ENCODE data around the gene DVL1.

DVL1 gene

DNA sequence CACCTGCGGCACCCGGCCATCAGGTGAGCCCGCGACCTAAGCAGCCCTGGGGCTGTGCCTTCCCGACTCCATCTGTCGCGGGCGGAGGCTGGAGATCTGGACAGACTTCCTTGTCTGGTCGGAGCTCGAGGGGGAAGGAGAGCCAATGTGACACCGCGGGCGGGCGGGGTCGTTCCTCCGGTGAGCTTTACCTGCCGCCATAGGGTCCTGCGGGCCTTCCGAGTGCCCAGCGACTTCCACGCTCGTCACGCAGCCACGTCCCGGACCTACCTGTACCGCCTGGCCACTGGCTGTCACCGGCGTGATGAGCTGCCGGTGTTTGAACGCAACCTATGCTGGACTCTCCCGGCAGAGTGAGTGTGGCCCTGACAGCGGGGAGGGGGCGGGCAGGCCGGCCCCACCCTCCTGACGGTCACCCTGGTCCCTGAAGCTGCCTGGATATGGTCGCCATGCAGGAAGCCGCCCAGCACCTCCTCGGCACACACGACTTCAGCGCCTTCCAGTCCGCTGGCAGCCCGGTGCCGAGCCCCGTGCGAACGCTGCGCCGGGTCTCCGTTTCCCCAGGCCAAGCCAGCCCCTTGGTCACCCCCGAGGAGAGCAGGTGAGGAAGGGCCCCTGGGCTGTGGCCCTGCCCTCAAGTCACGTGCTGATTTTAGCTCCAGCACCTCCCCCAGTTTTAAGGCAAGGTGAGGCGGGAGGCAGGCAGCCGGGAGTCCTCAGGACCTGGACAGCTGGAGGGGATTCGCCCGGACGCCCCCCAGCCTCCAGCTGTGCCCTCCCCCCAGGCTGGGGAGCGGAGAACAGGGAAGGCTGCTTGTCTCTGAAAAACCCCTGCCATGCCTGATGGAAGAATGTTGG is 39.7 kb downstream of the DVL1 start:
- H3K27ac ChIP-seq (ENCODE audit: low read depth, low read length): peak overlapping the region; percentile 73; the same call in 1 of the 2 replicates
- H3K79me2 ChIP-seq (ENCODE audit: control insufficient read depth, insufficient read depth, low read length, unreplicated experiment): peaks cover 31% of the 10 kb centered on the region
- peaks cover 10% of the 10 kb centered on the region; the same call in 1 of the 2 replicates for H3K36me3 ChIP-seq (ENCODE audit: insufficient read depth, low read length)
- no peak overlapping the region for H2AFZ ChIP-seq (ENCODE audit: low read length, unreplicated experiment)
- H3K4me1 ChIP-seq (ENCODE audit: control insufficient read depth, insufficient read depth, low read length, unreplicated experiment): peaks cover 36% of the 10 kb centered on the region
- no peaks in the 10 kb centered on the region for H3K27me3 ChIP-seq (ENCODE audit: insufficient read depth, low read length)
- peak overlapping the region; percentile 92 for H3K4me3 ChIP-seq (ENCODE audit: low read depth, low read length)

- H3K79me2 ChIP-seq (ENCODE audit: control insufficient read depth, insufficient read depth, low read length, unreplicated experiment): peaks cover 33% of the 10 kb centered on the region
These were observed 40.4 kb downstream of the DVL1 start for GRCh38 chr1:1308756-1309250.

DNA sequence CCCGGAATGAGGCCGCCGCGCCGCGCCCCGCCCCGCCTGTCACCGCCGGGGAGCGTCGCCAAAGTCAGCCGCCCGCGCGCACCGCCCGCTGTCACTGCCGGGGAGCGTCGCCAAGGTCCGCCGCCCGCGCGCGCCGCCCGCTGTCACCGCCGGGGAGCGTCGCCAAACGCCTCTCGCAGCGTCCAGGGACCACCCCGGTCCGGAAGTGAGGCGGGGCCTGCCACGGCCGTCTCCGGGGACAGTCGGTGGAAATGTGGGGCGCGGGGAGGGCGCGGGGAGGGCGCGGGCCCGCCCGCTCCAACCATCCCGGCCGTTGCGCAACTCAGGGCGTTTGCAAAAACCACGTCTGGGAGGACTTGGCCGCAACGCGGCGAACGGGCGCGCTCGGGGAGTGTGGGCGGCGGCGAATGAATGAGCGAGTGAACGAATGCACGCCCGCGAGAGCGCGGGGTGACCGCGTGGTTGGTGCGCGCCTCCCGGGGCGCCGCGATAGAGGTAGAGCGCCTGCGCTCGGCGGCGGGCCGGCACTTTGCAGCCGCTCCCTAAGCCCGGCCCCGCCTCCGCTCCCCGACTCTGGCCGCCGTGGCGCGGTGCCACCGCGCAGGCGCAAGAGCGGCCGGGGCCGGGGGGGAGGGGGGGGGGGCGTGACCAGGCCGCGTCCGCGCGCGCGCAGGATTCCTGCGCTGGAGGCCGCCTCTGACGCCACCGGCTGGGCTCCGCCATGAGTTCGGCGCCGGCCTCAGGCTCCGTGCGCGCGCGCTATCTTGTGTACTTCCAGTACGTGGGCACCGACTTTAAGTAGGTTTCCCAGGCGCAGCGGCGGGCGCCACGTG is 41.1 kb downstream of the DVL1 start, which contains the start of the genes ACAP3 and PUSL1:
ACAP3 (minus strand) TSS at position 8 of the 833 bp plus-strand sequence. CDS start 115 bp downstream, outside the sequence.
PUSL1 (plus strand) TSS at position 675 of the 833 bp plus-strand sequence; CDS start at position 722, 47 bp downstream.
- Histone ChIP-seq H2AFZ (ENCODE audit: low read length, unreplicated experiment) (peak within 1 kb of the TSS; percentile 76), H3K36me3 (ENCODE audit: insufficient read depth, low read length) (peaks cover 5% of the 10 kb centered on the region; the same call in 1 of the 2 replicates), H3K4me1 (ENCODE audit: control insufficient read depth, insufficient read depth, low read length, unreplicated experiment) (peaks cover 37% of the 10 kb centered on the region), H3K27me3 (ENCODE audit: insufficient read depth, low read length) (no peaks in the 10 kb centered on the region), H3K4me3 (ENCODE audit: low read depth, low read length) (peak within 1 kb of the TSS; percentile 99), H3K79me2 (ENCODE audit: control insufficient read depth, insufficient read depth, low read length, unreplicated experiment) (peaks cover 38% of the 10 kb centered on the region), H3K27ac (ENCODE audit: low read depth, low read length) (peak within 1 kb of the TSS; percentile 83)

More at GRCh38 chr1:1308756-1309250, 40.4 kb downstream of the DVL1 start:
- H3K27me3 ChIP-seq (ENCODE audit: insufficient read depth, low read length): no peaks in the 10 kb centered on the region
- peak overlapping the region; percentile 92 for H3K4me3 ChIP-seq (ENCODE audit: low read depth, low read length)
- peaks cover 10% of the 10 kb centered on the region; the same call in 1 of the 2 replicates for H3K36me3 ChIP-seq (ENCODE audit: insufficient read depth, low read length)
- H3K4me1 ChIP-seq (ENCODE audit: control insufficient read depth, insufficient read depth, low read length, unreplicated experiment): peaks cover 37% of the 10 kb centered on the region
- H3K27ac ChIP-seq (ENCODE audit: low read depth, low read length): peak overlapping the region; percentile 73
- H2AFZ ChIP-seq (ENCODE audit: low read length, unreplicated experiment): no peak overlapping the region

DNA sequence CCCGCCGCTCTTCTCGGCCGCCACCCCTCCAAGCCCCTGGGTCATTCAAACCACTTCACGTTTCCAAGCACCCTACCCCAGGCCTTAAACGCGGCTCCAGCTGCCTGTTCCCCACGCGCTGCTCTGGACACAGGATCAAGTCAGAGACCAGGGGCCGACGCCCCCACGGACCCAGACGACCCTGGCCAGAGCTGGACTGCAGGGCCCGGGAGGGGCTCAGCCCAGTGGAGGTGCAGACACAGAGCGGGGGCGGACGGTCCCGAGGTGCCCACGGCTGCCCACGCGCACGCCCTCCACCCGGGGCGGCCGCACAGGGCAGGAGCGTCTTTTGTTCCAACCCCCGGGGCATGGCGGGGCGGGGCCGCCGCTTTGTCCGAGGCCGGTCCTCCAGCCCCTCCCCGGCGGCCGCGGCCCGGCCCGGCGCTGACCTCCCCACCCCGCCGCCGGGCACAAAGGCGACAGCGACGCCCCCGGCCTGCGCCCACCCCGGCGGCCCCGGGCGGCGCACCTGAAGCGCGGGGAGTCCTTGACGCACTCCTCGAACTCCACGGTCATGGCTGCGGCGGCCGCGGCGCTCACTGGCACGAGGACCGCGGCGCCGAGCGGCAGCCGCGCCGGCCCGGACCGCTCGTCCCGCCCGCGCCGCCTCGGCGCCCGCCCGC is 41.8 kb downstream of the DVL1 start:
- H3K27ac ChIP-seq (ENCODE audit: low read depth, low read length): peak overlapping the region; percentile 54; the same call in 1 of the 2 replicates
- H3K4me1 ChIP-seq (ENCODE audit: control insufficient read depth, insufficient read depth, low read length, unreplicated experiment): peaks cover 37% of the 10 kb centered on the region
- H3K27me3 ChIP-seq (ENCODE audit: insufficient read depth, low read length): no peaks in the 10 kb centered on the region
- H2AFZ ChIP-seq (ENCODE audit: low read length, unreplicated experiment): peak overlapping the region; percentile 69
- H3K79me2 ChIP-seq (ENCODE audit: control insufficient read depth, insufficient read depth, low read length, unreplicated experiment): peaks cover 40% of the 10 kb centered on the region
- H3K4me3 ChIP-seq (ENCODE audit: low read depth, low read length): peak overlapping the region; percentile 99
- H3K36me3 ChIP-seq (ENCODE audit: insufficient read depth, low read length): 0 out of 2 replicates have a peak, but pooled peaks cover 4% of the 10 kb centered on the region

DNA sequence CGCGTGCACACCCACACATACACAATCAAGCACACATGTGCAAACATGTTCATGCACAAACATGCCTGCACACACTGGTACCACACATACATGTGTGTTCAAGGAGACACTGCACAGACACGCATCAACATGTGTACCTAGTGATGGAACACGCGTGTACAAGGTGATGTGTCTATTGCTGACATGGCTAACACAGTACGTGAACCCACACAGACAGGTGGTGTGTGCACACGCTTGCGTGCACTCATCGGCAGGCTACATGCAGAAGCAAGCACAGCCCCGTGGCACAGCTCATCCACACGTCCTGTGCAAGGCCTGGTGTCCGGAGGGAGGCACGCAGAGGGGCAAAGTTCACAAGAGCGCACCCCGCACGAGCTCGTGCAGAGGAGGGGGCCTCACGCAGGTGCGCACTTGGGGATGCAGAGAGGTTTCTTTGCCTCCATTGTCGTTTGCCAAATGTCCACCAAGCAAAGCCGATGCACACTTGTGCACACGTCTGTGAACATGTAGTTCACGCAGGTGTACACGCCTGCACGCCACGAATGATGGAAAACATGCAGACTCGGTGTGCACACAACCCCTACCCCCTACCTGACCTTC is 42.5 kb downstream of the DVL1 start:
- Histone ChIP-seq H3K4me3 (ENCODE audit: low read depth, low read length) (peak overlapping the region; percentile 99), H3K36me3 (ENCODE audit: insufficient read depth, low read length) (0 out of 2 replicates have a peak, but pooled peaks cover 4% of the 10 kb centered on the region), H3K27ac (ENCODE audit: low read depth, low read length) (no peak overlapping the region), H3K79me2 (ENCODE audit: control insufficient read depth, insufficient read depth, low read length, unreplicated experiment) (peaks cover 40% of the 10 kb centered on the region), H3K4me1 (ENCODE audit: control insufficient read depth, insufficient read depth, low read length, unreplicated experiment) (peaks cover 37% of the 10 kb centered on the region), H3K27me3 (ENCODE audit: insufficient read depth, low read length) (no peaks in the 10 kb centered on the region), H2AFZ (ENCODE audit: low read length, unreplicated experiment) (peak overlapping the region; percentile 69)

- Histone ChIP-seq H3K4me1 (ENCODE audit: control insufficient read depth, insufficient read depth, low read length, unreplicated experiment) (peaks cover 37% of the 10 kb centered on the region), H3K27me3 (ENCODE audit: insufficient read depth, low read length) (no peaks in the 10 kb centered on the region), H3K36me3 (ENCODE audit: insufficient read depth, low read length) (no peaks in the 10 kb centered on the region), H2AFZ (ENCODE audit: low read length, unreplicated experiment) (no peak overlapping the region), H3K4me3 (ENCODE audit: low read depth, low read length) (peak overlapping the region; percentile 99), H3K27ac (ENCODE audit: low read depth, low read length) (peak overlapping the region; percentile 57), H3K79me2 (ENCODE audit: control insufficient read depth, insufficient read depth, low read length, unreplicated experiment) (peaks cover 40% of the 10 kb centered on the region)
These were observed 43.1 kb downstream of the DVL1 start for GRCh38 chr1:1306070-1306660.

GRCh38 chr1:1305300-1306069 is 43.7 kb downstream of the DVL1 start:
- no peaks in the 10 kb centered on the region for H3K36me3 ChIP-seq (ENCODE audit: insufficient read depth, low read length)
- no peaks in the 10 kb centered on the region for H3K27me3 ChIP-seq (ENCODE audit: insufficient read depth, low read length)
- H3K4me1 ChIP-seq (ENCODE audit: control insufficient read depth, insufficient read depth, low read length, unreplicated experiment): peaks cover 37% of the 10 kb centered on the region
- H3K4me3 ChIP-seq (ENCODE audit: low read depth, low read length): peak overlapping the region; percentile 99
- no peak overlapping the region for H2AFZ ChIP-seq (ENCODE audit: low read length, unreplicated experiment)
- H3K27ac ChIP-seq (ENCODE audit: low read depth, low read length): peak overlapping the region; percentile 57
- peaks cover 40% of the 10 kb centered on the region for H3K79me2 ChIP-seq (ENCODE audit: control insufficient read depth, insufficient read depth, low read length, unreplicated experiment)

DNA sequence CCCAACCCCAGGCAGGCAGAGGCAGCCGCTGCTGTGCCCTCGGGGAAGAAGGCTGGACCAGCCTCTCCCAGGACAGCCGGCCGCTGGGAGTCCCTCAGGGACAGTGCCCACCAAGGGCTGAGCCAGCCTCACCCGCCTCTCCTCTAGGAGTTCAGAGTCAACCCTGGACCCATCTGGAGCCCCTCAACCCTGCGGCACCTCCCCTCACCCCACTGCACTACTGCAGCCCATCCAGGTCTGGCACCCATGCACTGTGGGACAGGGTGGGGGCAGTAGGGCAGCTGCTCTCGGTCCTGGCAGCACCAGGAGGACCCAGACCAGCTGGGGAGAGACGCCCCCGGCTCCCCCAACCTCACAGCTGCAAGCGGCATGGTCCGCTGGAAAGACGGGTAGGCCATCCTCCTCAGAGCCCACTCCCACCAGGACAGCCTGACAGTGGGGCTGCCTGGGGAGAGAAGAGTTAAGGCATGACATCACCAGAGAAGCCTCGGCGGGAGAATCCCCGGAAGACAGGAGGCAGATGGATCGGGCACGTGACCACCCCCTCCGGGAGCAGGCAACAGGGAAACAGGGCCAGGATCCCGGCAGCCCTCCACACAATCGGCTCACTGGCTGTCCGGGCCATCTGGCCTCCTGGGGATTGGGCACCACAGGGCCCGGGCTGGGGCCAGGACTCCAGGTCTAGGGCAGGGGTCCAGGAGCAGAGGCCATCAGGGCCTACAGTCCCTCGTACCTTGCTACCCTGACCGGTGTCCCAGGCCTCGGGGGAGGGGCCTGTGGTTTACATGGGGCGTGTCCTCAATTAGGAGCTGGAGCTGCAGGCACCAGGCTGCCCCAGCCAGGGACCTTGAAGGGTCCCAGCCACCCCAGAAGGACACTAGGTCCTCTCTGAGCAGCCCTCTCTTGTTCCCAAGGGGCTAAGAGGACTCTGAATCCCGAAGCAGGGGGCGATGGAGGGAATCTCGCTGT is 44.6 kb downstream of the DVL1 start:
- Histone ChIP-seq H3K27me3 (ENCODE audit: insufficient read depth, low read length) (no peaks in the 10 kb centered on the region), H3K36me3 (ENCODE audit: insufficient read depth, low read length) (no peaks in the 10 kb centered on the region), H3K79me2 (ENCODE audit: control insufficient read depth, insufficient read depth, low read length, unreplicated experiment) (peaks cover 38% of the 10 kb centered on the region), H3K27ac (ENCODE audit: low read depth, low read length) (peak overlapping the region; percentile 57; the same call in 1 of the 2 replicates), H2AFZ (ENCODE audit: low read length, unreplicated experiment) (peak overlapping the region; percentile 25), H3K4me3 (ENCODE audit: low read depth, low read length) (peak overlapping the region; percentile 99), H3K4me1 (ENCODE audit: control insufficient read depth, insufficient read depth, low read length, unreplicated experiment) (peaks cover 33% of the 10 kb centered on the region)

All from ACC112 (cell line).